ENCODE results near the gene GNB2.

Gene GNB2

DNA sequence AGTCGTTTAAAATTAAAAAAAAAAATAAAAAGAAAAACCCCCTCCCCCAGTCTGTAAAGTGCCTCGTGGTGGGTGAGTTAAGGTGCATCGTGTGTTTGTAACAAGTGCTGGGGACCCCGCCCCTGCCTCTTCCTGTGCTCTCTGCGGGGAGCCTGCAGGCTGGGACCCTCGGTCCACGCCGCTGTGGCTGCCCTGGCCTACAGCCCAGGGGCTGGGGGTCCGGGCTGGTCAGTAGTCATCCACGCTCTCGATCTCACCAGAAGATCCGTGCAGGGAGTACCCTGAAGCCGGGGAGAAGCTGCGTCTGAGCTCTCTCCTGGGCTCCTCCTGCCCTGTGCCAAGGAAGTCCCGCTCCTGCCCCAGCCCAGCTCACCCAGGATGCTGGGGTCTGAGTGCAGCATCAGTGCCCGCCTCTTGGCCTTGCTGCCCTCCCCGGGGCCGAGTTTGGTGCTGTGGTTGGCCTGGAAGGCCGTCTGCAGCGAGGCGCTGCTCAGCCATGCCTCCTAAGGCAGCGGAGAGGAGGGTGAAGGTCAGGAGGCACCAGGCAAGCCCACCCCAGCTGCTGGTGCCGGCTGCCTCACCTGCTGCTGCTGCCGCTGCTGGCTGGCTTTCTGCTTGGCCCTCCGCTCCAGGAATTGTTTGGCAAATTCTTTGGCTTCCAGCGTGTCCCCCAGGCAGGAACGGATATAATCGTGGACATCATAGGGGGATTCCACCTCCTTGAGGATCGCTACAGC, 8.1 kb downstream of the GNB2 start:
- DNase-seq (ENCODE audit: low read depth), result no peak

DNA sequence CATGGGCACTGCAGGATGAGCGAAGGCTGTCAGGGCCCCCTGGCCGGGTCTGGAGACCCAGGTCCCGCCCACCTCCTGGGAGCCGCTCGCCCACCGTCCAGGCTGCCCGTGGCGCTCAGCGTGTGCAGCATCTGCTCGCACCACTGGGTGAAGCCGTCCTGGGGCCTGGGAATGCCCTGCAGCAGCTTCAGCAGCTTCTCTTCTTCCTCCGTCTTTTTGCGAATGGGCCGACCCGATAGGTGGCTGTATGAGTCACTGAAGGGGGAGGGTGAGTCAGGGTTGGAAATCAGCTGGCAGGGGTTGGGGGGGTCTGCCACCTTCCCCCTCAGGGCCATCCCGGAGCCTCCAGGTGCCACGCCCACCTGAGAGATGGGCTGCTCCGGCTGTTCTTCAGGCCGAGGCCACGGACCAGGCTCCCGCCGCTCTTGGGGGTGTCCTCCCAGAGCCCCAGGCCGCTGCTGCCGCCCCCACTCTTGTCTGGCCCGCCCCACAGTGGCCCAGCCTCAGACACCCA, 8.7 kb downstream of the GNB2 start:
- DNase-seq (ENCODE audit: low read depth), result no peak

DNA sequence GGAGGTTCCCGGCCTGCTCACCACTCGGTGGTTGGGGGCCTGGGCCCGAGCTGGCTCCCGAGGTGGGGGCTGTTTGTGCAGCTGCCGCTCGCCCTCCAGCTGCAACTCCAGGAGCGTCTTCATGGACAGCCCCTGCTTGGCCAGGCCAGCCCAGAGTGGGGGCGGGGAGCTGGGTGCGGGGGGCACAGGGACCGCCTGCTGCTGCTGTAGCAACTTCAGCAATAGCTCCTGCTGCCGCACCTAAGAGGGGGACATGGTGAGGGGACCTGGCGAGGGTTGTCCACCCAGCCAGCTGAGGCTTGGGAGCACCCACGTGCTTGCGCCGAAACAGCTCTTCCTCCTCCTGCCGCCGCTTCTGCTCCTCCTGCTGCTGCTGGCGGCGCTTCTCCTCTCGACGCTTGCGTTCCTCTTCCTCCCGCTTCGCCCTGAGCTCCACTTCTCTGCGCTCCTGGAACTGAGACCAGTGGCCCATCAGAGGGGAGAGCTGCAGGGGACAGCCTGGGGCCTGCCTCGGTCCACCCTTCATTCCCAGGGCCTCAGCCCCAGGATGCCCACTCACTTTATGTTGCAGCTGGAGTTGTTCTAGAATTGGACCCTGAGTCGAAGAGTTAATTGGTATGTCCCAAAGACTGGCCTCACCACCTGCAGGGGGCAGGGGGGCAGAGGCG, 9.6 kb downstream of the GNB2 start:
- DNase-seq (ENCODE audit: low read depth), result no peak

DNA sequence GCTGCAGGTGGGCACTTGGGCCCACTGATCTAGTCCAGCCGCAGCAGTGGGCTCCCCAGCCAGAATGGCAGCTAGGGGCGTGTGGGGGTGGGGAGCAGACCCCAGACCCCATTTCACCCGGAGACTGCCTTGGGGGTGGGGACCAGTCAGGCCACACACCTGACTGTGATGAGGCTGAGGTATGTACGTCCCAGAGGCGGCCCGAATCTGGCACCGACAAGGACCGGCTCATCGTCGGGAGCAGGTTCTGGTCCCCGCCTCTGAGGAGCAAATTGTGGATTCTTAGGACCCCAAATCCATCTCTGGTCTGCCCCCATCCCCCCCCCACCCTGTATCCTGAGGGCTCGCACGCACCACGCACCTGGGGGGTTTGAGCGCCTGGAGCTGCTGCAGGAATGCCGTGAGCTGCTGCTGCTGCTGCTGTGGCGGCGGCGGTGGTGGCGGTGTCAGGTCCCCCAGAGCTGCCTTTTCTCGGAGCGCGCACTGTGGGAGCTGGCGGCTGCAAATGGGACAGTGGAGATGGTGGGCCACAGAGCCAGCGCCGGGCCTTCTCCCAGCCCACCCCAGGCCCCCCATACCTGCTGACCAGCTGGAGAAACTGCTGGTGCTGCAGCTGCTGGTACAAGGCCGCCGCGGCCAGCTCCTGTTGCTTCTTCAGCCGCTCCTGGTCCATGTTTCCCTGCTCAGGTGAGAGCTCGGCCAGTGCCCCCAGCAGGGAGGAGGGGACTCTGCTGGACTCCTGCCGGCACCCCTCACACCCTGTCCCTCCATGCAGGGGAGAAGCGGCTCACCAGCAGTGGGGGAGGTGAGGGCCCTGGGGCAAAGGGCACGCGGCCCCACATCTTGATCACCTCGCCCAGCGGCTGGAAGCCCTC, 10.4 kb downstream of the GNB2 start:
- DNase-seq (ENCODE audit: low read depth), result no peak

DNA sequence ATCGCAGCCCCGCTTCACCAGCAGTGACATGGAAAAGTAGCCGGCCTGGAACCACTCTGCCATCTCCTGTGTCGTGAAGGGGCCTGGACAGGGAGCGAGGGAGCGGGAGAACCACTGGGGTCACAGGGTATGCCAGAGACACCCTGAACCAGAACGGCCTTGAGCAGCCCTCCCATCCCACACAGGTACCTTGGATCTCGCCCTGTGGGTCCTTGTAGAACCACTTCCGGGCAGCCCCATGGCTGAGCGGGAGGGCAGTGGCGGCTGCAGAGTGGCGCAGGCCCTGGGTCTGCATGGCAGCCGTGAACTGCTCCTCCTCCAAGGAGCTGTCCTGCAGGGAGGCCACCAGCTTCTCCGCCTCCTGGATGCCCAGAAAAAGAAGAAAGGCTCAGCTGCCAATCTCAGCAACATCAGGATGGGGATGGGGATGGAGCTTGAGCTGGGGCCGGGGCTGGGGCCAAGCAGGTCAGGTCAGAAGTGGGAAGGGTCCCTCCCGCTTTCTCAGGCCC, 11.0 kb downstream of the GNB2 start:
- DNase-seq (ENCODE audit: low read depth), result no peak

DNA sequence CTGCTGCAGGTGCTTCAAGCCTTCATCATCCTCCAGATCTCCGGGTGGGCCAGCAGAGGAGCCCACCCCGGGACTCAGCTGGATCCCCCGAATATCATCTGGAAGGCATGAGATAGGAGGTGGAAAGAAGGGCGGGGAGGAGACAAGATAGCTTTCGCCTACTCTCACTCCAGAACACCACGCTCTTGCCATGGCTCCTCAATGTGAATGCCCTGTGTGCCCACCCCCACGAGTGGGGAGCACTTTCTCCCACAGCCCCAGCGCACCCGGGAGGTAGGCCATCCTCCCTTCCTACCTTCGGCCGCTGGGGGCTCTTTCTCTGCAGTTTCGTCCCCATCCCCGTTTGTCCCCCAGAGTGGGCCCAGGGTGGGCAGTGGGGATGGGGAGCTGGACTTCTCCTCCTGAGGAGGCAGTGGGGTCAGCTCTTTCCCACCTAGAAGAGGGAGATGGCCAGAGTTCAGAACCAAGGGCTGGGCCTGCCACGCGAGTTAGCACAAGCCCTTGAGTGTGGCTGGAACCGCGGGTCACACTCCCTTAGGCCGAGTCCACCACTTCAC, 11.6 kb downstream of the GNB2 start:
- no peak for DNase-seq (ENCODE audit: low read depth)

DNA sequence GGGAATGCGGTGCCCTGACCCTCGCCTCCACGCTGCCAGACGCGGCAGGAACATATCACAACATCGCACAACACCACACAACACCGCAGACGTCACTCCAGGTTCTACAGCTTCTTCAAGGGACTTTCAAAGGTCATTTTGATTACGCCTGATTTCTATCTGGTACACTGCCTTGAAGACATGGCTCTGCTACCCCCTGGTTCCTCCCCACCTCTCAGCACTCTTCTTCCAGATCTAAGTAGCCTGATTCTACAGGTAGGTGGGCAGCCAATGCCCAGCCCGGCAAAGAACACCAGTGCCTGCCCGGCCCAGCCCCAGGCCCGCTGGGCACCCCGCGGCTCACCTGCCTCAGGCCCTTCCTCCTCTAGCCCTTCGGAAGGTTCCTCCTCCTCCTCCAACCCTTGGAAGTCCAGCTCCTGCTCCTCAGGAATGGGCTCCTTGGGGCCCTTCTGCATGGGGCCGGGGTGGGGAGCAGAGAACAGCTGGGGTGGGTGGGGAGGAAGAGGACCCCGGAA, 12.1 kb downstream of the GNB2 start:
- DNase-seq (ENCODE audit: low read depth), result no peak

DNA sequence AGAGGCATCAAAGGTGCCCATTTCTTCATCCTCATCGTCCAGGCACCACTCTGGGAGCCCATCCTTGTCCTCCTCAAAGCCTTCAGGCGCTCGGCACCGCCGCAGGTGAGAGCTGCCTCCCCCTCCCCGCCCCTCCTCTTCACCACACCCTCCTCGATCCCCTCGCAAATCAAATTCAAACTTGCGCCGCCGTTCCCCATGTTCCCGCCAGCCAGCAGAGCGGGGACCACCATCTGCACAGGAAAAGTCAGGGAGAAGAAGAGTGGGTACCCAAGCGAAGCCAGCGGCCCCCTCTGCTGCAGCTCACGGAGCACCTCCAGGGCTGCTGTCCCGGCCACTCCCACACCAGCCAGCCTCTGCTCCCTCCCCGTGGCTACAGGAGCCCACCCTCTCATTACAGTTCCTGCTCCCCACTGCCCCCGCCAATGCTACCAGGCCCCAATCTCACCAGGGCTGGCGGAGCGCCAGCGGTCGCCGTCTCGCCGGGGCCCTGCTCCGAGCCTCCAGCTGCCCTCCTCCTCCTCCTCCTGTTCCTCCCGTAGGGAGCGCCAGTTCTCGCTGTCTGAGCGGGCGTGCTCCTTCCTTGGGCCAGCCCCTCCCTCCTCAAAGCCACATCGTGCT, 12.8 kb downstream of the GNB2 start:
- no peak for DNase-seq (ENCODE audit: low read depth)

DNA sequence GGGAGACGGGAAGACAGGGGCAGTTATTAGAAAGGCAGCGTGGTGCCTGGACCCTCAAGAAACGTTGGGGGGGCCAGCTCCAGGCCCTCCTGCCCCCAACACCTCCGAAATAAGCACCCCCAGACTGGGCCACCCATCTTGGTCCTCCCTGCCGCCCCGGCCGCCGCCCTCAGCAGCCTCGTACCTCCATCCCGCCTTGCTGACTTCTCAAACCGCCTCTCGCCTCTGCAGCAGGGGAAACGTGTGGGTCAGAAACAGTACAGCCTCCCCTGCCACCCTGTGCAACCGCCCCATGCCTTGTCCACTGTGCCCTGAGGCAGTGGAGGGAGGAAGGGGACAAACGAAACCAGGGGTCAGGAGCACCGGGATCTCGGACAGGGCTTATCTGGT, 13.3 kb downstream of the GNB2 start:
- DNase-seq (ENCODE audit: low read depth), result no peak

DNA sequence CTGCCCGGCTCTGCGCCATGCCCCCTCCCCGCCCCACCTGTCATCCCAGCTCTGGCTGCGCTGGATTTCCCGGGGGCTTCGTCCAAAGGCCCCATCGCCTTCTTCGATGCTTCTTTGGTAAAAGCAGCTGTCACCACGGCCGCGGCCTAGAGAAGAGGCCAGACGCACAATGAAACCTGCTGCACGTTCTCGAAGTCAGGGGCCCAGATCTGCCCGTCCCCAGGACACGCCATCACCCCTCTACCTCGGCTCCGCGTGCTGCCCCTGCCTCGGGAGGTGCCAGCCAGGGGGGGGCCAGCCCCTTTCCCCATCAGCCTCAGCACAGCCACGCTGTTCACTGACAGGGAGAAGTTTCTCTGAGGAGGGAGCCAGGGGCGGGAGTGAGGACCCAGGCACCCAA, 13.7 kb downstream of the GNB2 start:
- no peak for DNase-seq (ENCODE audit: low read depth)

DNA sequence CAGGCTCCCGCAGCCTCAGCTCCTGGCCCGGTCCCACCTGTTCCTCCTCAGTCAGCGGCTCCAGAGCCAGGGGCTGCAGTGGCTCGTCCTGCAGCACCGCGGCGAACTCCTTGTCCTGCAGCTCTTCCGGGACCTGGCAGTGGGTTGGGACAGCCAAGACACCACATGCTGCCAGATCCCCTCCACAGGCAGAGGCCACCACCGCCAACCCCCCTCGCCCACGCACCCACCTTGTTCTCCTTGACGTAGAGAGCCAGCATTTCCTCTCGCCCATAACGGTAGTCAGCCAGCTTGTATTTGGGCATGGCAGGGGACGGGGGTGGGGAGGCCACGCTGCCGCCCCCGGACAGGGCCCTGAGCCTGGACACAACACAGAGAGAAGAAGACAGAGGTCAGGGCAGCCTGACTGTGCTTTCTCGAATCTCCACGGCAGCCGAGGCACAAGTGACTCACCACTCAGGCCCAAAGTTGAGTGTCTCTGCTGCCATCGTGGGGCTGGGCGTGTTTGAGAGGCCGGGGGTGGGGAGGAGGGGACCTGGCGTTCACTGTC, 14.3 kb downstream of the GNB2 start:
- no peak for DNase-seq (ENCODE audit: low read depth)

DNA sequence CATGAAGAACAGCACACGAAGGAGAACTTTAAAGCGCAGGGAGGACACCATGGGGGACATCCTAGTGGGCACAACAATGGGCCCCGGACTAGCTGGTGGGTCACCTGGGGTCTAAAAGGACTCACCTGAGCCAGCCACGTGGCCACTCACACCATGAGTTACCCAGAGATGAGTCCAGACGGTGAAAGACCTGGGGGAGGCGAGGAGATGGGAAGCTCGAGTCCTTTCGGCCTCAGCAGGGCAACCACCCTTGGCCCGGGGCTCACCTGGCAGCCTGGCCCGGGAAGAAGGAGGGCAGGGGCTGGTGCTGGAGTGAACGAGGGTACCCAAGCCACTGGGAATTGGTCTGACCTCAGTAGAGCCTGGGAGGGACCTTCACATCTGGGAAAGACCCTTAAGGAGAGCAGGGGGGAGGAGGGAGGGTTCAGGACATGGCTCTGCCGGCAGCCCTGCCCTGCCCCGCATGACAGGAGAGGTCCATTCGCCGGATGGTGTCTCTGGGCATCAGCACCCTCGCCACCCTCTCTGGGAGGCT, 14.9 kb downstream of the GNB2 start:
- no peak for DNase-seq (ENCODE audit: low read depth)

DNA sequence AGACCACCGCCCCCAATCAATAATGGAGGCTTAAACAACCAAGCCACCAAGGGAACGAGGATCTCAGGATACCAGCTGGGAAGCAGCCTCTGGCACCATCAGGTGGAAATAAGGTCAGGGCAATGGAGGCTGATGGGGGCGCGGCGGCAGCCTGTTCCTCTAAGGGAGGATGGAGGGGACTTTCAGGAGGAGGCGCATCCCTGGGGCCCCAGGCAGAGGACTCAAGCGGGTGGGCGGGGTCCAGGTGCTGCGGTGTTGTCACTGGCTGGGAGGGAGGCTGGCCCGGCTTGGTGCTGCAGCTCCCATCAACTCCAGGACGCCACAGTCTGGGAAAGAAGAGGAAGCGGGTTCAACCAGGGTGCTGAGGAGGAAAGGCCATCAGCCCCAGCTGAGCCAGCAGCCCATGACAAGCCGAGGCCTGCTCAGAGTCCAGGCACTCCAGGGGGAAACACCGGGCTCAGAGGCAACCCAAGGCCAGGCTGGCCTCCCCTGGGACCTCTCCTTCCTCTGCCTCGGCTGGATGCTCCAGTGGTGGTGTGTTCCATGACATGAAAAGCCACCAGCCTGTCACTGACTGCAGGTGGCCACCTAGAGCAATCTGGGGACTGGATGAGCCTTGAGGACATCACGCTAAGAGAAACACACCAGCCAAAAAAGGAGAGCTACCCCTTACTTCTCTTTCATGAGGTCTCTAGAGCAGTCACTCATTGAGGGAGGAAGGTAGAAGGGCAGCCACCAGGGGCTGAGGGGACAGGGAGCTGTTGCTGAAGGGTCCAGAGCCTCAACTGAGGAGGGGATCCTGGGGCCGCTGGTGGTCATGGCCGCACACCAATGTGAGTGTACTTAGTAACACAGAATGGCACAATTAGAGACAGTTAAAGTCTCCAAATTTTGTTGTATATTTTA, 15.9 kb downstream of the GNB2 start:
- no peak for DNase-seq (ENCODE audit: low read depth)

DNA sequence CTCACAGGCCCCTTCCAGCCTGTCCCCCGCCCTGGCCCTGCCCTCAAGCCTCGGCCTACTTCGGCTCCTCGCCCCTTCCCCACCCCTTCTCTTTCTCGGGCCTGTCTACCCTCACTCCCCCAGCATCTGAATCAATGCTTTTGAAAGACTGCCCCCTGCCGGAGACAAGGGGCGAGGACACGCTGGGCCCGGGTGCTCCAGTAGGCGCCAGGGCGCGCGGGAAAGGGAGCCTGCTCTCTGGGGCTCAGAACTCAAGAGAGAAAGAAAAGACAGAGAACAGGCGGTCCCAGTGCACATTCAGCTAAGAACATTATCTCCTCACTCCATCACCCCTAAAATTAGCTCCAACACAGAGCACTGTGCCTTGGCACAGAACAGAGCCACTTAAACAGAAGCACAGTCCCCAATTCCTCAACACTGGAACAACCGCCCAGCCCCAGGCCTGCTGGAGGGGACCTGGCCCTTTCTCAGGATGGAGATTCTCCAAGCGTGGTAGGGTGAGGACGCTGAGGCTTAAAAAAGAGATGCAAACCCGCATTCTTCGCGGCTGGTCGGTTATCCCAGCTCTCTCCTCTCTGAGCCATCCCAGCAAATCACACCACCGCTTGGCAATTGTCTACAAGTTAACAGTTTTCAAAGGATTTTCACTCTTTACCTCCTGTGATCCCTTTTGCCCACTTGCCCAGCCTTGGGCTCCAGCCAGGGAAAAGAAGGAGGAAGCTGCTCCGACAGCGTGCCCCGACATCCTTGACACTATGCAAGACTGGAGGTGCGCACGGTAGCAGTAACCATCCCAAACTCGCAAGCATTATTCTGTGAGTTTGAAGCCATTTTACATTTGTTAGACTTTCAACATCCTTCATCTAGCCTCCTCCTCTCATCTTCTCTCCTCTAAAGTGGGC, 18.4 kb downstream of the GNB2 start:
- DNase-seq (ENCODE audit: low read depth), result peak; percentile 77

DNA sequence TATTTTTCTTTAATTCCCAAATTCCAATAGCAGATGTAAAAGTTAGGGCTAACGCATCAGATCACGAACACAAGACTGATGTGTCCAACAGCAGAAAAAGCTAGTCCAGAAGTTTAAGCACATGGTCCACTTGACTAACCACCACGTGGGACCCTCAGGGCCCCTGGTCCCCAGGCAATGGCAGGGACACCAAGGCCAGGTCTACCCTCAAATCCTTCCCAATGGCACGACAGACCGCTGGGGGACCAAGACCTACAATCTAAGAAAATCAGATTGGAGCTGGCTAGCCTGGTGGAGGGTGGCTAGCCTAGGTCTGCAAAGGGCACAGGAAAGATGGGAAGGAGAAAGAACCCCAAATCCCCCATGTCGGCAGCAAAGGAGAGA, 19.0 kb downstream of the GNB2 start:
- DNase-seq (ENCODE audit: low read depth), result no peak

DNA sequence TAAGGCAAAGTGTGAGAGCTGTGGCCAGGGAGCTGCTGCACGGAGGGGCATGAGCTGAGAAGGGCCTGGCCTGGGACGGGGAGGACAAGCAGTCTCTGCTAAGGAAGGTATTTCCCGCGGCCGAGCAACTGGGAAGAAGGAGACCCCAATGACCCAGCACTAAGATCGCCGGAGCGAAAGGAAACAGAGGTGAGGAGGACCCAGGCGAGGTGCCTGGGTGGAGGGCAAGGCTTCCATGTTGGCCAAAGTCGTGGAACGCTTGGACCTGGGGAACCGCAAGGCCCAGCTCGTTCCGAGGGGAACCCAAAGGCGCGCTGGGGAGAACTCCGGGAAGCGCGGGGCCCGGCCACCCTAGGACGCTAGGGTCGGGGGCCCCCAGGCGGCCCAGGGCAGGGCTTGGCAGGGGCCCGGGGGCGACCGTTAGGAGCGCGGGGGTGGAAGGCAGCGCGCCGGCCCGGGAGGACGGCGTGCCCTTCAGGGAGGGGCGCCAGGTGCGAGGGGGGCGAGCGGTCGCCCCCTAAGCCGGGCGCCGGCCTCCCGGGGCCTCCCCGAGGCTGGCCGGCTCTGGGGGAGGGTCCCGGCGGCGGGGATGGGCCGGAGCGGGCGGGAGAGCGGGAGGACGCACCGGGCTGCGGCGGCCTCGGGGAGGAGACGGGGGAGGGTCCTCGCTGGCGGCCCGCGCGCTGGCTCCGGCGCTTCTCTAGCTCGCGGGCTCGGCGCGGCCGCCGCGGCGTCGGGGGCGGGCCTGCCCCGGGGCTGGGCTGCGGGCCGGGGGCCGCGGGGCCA, 20.0 kb downstream of the GNB2 start:
- no peak for DNase-seq (ENCODE audit: low read depth)

DNA sequence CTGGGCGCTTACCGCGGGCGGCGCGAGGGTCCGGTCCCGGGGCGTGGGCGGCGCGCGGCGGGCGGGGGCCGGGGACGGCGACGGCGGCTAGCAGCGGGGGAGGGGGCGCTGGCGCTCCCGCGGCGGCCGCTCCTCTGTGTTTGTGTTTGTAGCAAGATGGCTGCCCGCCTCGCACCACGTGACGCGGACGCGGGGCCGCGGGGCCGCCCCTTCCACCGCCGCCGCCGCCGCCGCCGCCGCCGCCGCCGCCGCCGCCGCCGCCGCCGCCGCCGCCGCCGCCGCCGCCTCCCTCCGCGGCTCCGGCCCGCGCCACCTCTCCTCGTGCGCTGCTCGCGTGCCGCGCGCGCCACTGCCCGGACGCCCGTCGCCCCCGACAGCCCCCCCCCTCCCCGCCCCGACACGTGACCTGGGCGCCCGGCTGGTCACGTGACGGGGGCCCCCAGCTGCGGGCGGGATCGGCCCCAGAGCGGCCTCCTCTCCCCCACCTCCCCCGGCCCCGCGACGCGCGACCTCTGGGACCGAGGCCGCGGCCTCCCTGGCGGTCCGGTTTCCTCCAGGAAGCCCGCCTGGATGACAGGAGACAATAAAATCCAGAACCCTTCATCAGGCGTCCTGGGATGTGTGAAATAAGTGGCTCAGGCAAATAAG, 20.7 kb downstream of the GNB2 start, which contains the start of gene GIGYF1:
Gene GIGYF1 (minus strand): TSS at position 153 of the 648 bp plus-strand sequence. CDS start 6,012 bp downstream, outside the sequence.
- DNase-seq (ENCODE audit: low read depth), result peak; percentile 54
